ENCODE results near the gene IMPDH1.

IMPDH1 gene

GRCh38 chr7:128398016-128398840, 11.6 kb downstream of the IMPDH1 start:
- DNase-seq (ENCODE audit: low spot score in 2 of 2) (no peak), ATAC-seq (replicated peaks; ENCODE audit: extremely low read depth, poor library complexity, severe bottlenecking) (no peak)
- Mint-ChIP-seq H3K27me3 (no peaks in the 10 kb centered on the region), H3K4me3 (no peak overlapping the region), H3K27ac (ENCODE audit: low read depth) (no peak overlapping the region), H3K36me3 (ENCODE audit: insufficient read depth) (peaks cover 12% of the 10 kb centered on the region), H3K4me1 (peaks cover under 1% of the 10 kb centered on the region), H3K9me3 (no peaks in the 10 kb centered on the region)

GRCh38 chr7:128396357-128396756, 13.4 kb downstream of the IMPDH1 start:
- no peak for DNase-seq (ENCODE audit: low spot score in 2 of 2)
- no peak for ATAC-seq (replicated peaks; ENCODE audit: extremely low read depth, poor library complexity, severe bottlenecking)
- H3K27me3 Mint-ChIP-seq = no peaks in the 10 kb centered on the region
- H3K4me1 Mint-ChIP-seq = no peaks in the 10 kb centered on the region
- H3K36me3 Mint-ChIP-seq (ENCODE audit: insufficient read depth) = peaks cover 15% of the 10 kb centered on the region
- no peak overlapping the region for H3K27ac Mint-ChIP-seq (ENCODE audit: low read depth)
- no peak overlapping the region for H3K4me3 Mint-ChIP-seq
- H3K9me3 Mint-ChIP-seq = no peaks in the 10 kb centered on the region

GRCh38 chr7:128395748-128396147, 14.0 kb downstream of the IMPDH1 start:
- H3K4me3 Mint-ChIP-seq = no peak overlapping the region
- H3K27ac Mint-ChIP-seq (ENCODE audit: low read depth) = no peak overlapping the region
- ATAC-seq (replicated peaks; ENCODE audit: extremely low read depth, poor library complexity, severe bottlenecking) (no peak), DNase-seq (ENCODE audit: low spot score in 2 of 2) (no peak)
- H3K27me3 Mint-ChIP-seq = no peaks in the 10 kb centered on the region
- H3K36me3 Mint-ChIP-seq (ENCODE audit: insufficient read depth) = peaks cover 15% of the 10 kb centered on the region
- no peaks in the 10 kb centered on the region for H3K4me1 Mint-ChIP-seq
- no peaks in the 10 kb centered on the region for H3K9me3 Mint-ChIP-seq

GRCh38 chr7:128394904-128395496, 14.8 kb downstream of the IMPDH1 start:
- Mint-ChIP-seq H3K4me3 (no peak overlapping the region), H3K27me3 (no peaks in the 10 kb centered on the region), H3K36me3 (ENCODE audit: insufficient read depth) (peaks cover 13% of the 10 kb centered on the region), H3K4me1 (no peaks in the 10 kb centered on the region), H3K27ac (ENCODE audit: low read depth) (no peak overlapping the region), H3K9me3 (no peaks in the 10 kb centered on the region)
- DNase-seq (ENCODE audit: low spot score in 2 of 2) (no peak), ATAC-seq (replicated peaks; ENCODE audit: extremely low read depth, poor library complexity, severe bottlenecking) (no peak)

GRCh38 chr7:128393526-128394330, 16.1 kb downstream of the IMPDH1 start:
- H3K4me1 Mint-ChIP-seq = no peaks in the 10 kb centered on the region
- H3K4me3 Mint-ChIP-seq = no peak overlapping the region
- DNase-seq (ENCODE audit: low spot score in 2 of 2) = no peak
- H3K9me3 Mint-ChIP-seq = no peaks in the 10 kb centered on the region
- no peaks in the 10 kb centered on the region for H3K27me3 Mint-ChIP-seq
- ATAC-seq (replicated peaks; ENCODE audit: extremely low read depth, poor library complexity, severe bottlenecking) = no peak
- H3K27ac Mint-ChIP-seq (ENCODE audit: low read depth) = no peak overlapping the region
- peaks cover 13% of the 10 kb centered on the region for H3K36me3 Mint-ChIP-seq (ENCODE audit: insufficient read depth)

- H3K4me1 Mint-ChIP-seq = no peaks in the 10 kb centered on the region
- ATAC-seq (replicated peaks; ENCODE audit: extremely low read depth, poor library complexity, severe bottlenecking) (no peak), DNase-seq (ENCODE audit: low spot score in 2 of 2) (no peak)
- no peak overlapping the region for H3K27ac Mint-ChIP-seq (ENCODE audit: low read depth)
- H3K4me3 Mint-ChIP-seq = no peak overlapping the region
- peaks cover 10% of the 10 kb centered on the region for H3K36me3 Mint-ChIP-seq (ENCODE audit: insufficient read depth)
- no peaks in the 10 kb centered on the region for H3K27me3 Mint-ChIP-seq
- H3K9me3 Mint-ChIP-seq = no peaks in the 10 kb centered on the region
These were observed 17.1 kb downstream of the IMPDH1 start for GRCh38 chr7:128392446-128393327.

GRCh38 chr7:128391805-128392204, 18.0 kb downstream of the IMPDH1 start:
- peaks cover 8% of the 10 kb centered on the region for H3K36me3 Mint-ChIP-seq (ENCODE audit: insufficient read depth)
- H3K9me3 Mint-ChIP-seq = no peaks in the 10 kb centered on the region
- H3K27me3 Mint-ChIP-seq = no peaks in the 10 kb centered on the region
- no peak for DNase-seq (ENCODE audit: low spot score in 2 of 2)
- no peak overlapping the region for H3K27ac Mint-ChIP-seq (ENCODE audit: low read depth)
- no peaks in the 10 kb centered on the region for H3K4me1 Mint-ChIP-seq
- H3K4me3 Mint-ChIP-seq = no peak overlapping the region
- no peak for ATAC-seq (replicated peaks; ENCODE audit: extremely low read depth, poor library complexity, severe bottlenecking)

GRCh38 chr7:128390871-128391565, 18.8 kb downstream of the IMPDH1 start:
- no peaks in the 10 kb centered on the region for H3K27me3 Mint-ChIP-seq
- H3K9me3 Mint-ChIP-seq = no peaks in the 10 kb centered on the region
- DNase-seq (ENCODE audit: low spot score in 2 of 2) (no peak), ATAC-seq (replicated peaks; ENCODE audit: extremely low read depth, poor library complexity, severe bottlenecking) (no peak)
- peaks cover 5% of the 10 kb centered on the region for H3K36me3 Mint-ChIP-seq (ENCODE audit: insufficient read depth)
- no peak overlapping the region for H3K27ac Mint-ChIP-seq (ENCODE audit: low read depth)
- H3K4me1 Mint-ChIP-seq = no peaks in the 10 kb centered on the region
- H3K4me3 Mint-ChIP-seq = no peak overlapping the region

- no peak overlapping the region for H3K27ac Mint-ChIP-seq (ENCODE audit: low read depth)
- no peaks in the 10 kb centered on the region for H3K9me3 Mint-ChIP-seq
- no peaks in the 10 kb centered on the region for H3K27me3 Mint-ChIP-seq
- ATAC-seq (replicated peaks; ENCODE audit: extremely low read depth, poor library complexity, severe bottlenecking) = no peak
- no peak for DNase-seq (ENCODE audit: low spot score in 2 of 2)
- H3K4me3 Mint-ChIP-seq = no peak overlapping the region
- H3K4me1 Mint-ChIP-seq = no peaks in the 10 kb centered on the region
- H3K36me3 Mint-ChIP-seq (ENCODE audit: insufficient read depth) = peaks cover 3% of the 10 kb centered on the region
These were observed 20.0 kb downstream of the IMPDH1 start for GRCh38 chr7:128389618-128390329.

GRCh38 chr7:128389085-128389617, 20.6 kb downstream of the IMPDH1 start:
- H3K27me3 Mint-ChIP-seq = no peaks in the 10 kb centered on the region
- DNase-seq (ENCODE audit: low spot score in 2 of 2) (no peak), ATAC-seq (replicated peaks; ENCODE audit: extremely low read depth, poor library complexity, severe bottlenecking) (no peak)
- no peaks in the 10 kb centered on the region for H3K9me3 Mint-ChIP-seq
- H3K4me3 Mint-ChIP-seq = no peak overlapping the region
- H3K4me1 Mint-ChIP-seq = no peaks in the 10 kb centered on the region
- H3K27ac Mint-ChIP-seq (ENCODE audit: low read depth) = no peak overlapping the region
- H3K36me3 Mint-ChIP-seq (ENCODE audit: insufficient read depth) = peaks cover 3% of the 10 kb centered on the region

- no peak overlapping the region for H3K27ac Mint-ChIP-seq (ENCODE audit: low read depth)
- H3K4me1 Mint-ChIP-seq = no peaks in the 10 kb centered on the region
- H3K4me3 Mint-ChIP-seq = no peak overlapping the region
- peaks cover 3% of the 10 kb centered on the region for H3K36me3 Mint-ChIP-seq (ENCODE audit: insufficient read depth)
- DNase-seq (ENCODE audit: low spot score in 2 of 2) (no peak), ATAC-seq (replicated peaks; ENCODE audit: extremely low read depth, poor library complexity, severe bottlenecking) (no peak)
- H3K27me3 Mint-ChIP-seq = no peaks in the 10 kb centered on the region
- H3K9me3 Mint-ChIP-seq = no peaks in the 10 kb centered on the region
These were observed 21.7 kb downstream of the IMPDH1 start for GRCh38 chr7:128388145-128388485.
